HFF-Myc (cell line): ENCODE results near the gene KCNG3.

Source experiments
- DNase-seq: peaks from one replicate; pipeline ENCODE4 v3.0.0-alpha.2; 2011; ENCODE audit warnings: low read depth; ENCODE audit errors: extremely low read depth
- H3K4me3 ChIP-seq: replicated peaks from 2 replicates; pipeline ENCODE4 v1.5.1; 2011; ENCODE audit warnings: low read depth, mild to moderate bottlenecking, control low read depth, low read length
- CTCF ChIP-seq: IDR thresholded peaks from 2 replicates; pipeline ENCODE4 v1.5.1; 2012; ENCODE audit warnings: mild to moderate bottlenecking, low read depth, low read length, control low read depth; ENCODE audit errors: missing control alignments

KCNG3 gene

GRCh38 chr2:42421157-42421485 lies 72.7 kb downstream of the KCNG3 start:
- no peak overlapping the region for H3K4me3 ChIP-seq
- TF ChIP-seq CTCF = no peak
- no peak for DNase-seq

- H3K4me3 ChIP-seq = no peak overlapping the region
- TF ChIP-seq CTCF = no peak
- no peak for DNase-seq
Observed at GRCh38 chr2:42414648-42415047, 79.1 kb downstream of the KCNG3 start.

GRCh38 chr2:42414158-42414557 lies 79.6 kb downstream of the KCNG3 start:
- TF ChIP-seq CTCF = no peak
- no peak overlapping the region for H3K4me3 ChIP-seq
- DNase-seq = no peak

GRCh38 chr2:42410742-42411514 lies 82.9 kb downstream of the KCNG3 start:
- DNase-seq = no peak
- H3K4me3 ChIP-seq = no peak overlapping the region
- TF ChIP-seq CTCF = no peak

DNA sequence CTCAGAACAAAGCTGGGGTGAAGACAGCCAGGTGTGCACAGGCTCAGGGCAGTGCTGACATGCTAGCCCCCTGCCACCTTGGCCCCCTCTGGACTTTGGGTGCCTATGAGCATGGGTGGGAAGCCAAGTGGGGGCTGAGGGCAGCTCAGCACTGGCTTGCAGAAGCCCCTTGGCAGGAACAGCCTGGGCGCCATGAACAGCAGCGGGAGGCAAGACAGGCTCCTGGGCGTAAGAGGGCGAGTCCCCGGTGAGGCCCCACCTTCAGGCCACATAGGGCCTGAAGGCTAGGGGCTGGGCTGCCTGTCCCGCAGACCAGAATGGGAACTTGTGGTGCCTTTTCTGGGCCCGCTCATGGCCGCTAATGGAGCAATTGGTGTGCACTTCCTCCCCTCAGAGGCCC lies 85.8 kb downstream of the KCNG3 start:
- no peak for DNase-seq
- H3K4me3 ChIP-seq = no peak overlapping the region
- TF ChIP-seq CTCF = no peak

DNA sequence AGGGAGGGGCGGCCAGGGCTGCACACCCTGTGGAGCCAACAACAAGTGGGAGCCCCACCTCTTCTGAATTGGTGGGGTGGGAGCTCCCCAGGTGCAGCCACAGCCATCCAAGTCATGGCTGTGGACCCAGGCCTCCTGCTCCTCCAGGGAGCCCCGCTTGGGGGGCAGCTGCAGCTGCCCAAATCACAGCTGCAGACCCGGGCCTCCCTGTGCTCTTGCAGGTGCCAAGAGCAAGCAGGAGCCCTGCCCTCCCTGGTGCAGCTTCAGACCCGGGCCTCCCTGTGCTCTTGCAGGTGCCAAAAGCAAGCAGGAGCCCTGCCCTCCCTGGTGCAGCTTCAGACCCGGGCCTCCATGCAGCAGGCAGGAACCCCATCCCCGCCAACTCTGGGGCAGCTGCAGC lies 86.3 kb downstream of the KCNG3 start:
- DNase-seq = no peak
- no peak for TF ChIP-seq CTCF
- no peak overlapping the region for H3K4me3 ChIP-seq

GRCh38 chr2:42404676-42405075 lies 89.1 kb downstream of the KCNG3 start:
- TF ChIP-seq CTCF = no peak
- H3K4me3 ChIP-seq = no peak overlapping the region
- DNase-seq = no peak
